Activated CD4-positive, alpha-beta T cell treated with anti-CD3 and anti-CD28 coated beads, Interleukin-2, amount 50 U/mL, for 24 hours (primary cell): ENCODE results near the gene CDH4.

ENCODE experiments used
- DNase-seq, 2 donors: peaks; one replicate each; pipeline ENCODE4 v3.0.0-alpha.2; 2020; ENCODE audit warnings: low read depth in 1 of 2, low spot score in 1 of 2

Gene CDH4

GRCh38 chr20:61912665-61913422, 660.8 kb downstream of the CDH4 start:
- DNase-seq = no peak

GRCh38 chr20:61913423-61914225, 661.6 kb downstream of the CDH4 start:
- DNase-seq = no peak

DNA sequence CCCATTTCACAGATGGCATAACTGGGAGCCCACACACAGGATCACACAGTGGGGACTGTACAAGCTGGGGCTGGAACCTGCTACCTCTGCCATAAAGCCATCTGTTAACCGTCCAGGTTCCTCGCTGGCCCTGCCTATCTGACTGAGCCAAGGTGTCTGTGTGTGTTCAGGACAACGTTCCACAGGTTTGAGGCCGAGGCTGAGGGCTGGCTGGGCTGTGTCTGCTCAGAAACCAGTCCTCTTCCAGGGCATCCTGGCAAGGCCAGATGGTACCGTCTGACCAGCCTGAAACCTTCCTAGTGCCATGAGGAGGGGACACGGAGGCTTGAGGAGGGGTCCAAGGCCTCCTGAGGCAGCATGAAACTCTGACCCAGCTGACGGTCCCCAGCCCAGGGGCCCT, 663.0 kb downstream of the CDH4 start:
- no peak for DNase-seq

- DNase-seq = no peak
Measured at GRCh38 chr20:61916318-61916891, 664.3 kb downstream of the CDH4 start.

GRCh38 chr20:61917474-61918145, 665.5 kb downstream of the CDH4 start:
- no peak for DNase-seq

GRCh38 chr20:61918548-61918947, 666.5 kb downstream of the CDH4 start:
- DNase-seq = no peak

DNA sequence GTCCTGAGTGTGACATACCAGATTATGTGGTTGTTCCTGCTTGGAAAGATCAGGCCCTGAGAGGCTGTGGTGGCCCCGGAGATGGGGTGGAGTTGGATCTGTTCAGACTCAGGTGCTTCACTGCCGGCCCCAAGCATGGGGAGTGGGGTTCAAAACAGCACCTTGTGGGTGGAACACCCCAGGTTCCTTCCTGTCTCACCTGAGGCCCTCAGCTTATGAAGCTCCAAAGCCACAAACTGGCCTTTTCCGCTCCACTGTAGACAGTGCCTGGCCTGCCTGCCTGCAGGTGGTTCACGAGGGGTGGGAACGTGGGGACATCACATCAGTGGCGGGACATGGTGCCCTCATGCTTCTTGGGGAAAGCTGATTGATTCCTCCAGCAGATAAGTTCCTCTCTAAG, 667.2 kb downstream of the CDH4 start:
- DNase-seq = no peak

DNA sequence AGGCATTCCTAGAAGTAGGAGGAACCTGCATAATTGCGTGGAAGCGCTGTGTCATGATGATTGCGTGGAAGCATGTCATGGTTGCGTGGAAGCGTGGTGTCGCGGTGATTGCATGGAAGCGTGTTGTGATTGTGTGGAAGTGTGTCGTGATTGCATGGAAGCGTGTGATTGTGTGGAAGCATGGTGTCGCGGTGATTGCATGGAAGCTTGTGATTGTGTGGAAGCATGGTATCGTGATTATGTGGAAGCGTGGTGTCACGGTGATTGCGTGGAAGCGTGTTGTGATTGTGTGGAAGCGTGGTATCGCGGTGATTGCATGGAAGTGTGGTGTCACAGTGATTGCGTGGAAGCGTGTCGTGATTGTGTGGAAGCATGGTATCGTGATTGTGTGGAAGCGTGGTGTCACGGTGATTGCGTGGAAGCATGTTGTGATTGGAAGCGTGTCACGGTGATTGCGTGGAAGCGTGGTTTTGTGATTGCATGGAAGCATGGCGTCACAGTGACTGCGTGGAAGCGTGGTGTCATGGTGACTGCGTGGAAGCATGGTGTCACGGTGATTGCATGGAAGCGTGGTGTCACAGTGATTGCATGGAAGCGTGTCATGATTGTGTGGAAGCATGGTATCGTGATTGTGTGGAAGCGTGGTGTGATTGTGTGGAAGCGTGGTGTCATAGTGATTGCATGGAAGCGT, 667.8 kb downstream of the CDH4 start:
- no peak for DNase-seq

DNA sequence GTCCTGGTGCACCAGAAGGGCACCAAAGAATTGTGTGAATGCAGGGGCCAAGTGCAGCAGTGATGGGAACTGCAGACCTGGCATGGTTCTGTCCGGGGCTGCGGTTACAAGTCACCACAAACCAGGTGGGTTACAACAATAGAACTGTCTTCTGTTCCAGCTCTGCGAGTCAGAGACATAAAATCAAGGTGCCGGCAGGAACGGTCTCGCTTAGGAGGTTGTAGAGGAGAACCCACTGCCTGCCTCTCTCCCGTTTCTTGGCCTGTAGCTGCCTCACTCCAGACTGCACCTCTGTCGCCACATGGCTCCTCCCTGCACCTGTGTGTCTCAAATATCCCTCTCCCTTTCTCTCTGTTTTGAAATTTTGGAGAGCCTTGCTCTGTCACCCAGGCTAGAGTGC, 670.4 kb downstream of the CDH4 start:
- DNase-seq = no peak

DNA sequence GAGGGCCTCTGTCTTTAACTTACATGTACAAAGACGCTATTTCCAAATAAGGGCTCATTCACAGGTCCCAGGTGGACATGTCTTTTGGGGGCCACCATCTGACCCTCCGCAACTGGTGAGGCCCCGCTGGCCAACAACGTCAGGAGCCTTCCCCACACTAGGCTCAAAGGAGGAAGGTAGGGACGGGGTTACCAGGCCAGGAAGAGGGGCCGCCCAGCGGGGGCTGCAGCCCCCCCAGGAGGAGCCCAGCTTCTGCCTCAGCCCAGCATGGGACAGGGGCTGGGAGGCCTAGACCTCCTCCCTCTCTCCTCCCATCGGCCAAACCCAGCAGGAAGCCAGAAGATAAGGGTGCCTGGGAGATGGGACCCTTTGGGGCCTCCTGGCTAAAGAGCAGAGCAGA, 670.9 kb downstream of the CDH4 start:
- no peak for DNase-seq

GRCh38 chr20:61923371-61924166, 671.5 kb downstream of the CDH4 start:
- no peak for DNase-seq

GRCh38 chr20:61924211-61924857, 672.3 kb downstream of the CDH4 start:
- no peak for DNase-seq

GRCh38 chr20:61924858-61925554, 672.9 kb downstream of the CDH4 start:
- no peak for DNase-seq

DNA sequence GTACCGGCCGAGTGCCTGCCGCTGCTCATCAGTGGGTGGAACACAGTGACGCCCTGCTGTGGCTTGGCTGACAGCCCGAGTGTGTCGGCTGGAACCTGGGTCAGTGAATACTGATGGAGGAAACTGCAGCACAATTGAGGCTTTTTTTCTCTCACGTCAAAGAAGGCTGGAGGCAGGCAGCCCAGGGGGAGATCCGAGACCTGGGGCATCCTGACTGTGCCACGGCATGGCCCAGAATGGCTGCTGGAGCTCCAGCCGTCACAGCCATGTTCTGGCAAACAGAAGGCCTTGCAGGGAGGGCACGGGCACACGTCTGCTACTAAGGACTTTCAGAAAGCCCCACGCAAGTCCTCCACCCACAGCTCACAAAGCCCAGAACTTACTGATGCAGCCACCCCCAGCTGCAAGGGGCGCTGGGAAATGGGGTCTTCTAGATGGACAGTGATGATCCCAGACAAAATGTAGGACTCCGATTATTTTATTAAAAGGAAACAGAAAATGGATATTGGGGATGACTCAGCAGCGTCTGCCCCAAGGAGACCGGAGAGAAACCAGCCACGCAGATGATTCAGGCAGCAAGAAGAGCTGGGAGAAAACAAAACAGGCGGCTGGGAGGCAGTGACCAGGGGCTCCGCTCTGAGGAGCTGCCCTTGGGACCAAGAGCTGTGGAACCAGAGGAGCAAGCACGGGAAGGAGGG, 673.6 kb downstream of the CDH4 start:
- no peak for DNase-seq

DNA sequence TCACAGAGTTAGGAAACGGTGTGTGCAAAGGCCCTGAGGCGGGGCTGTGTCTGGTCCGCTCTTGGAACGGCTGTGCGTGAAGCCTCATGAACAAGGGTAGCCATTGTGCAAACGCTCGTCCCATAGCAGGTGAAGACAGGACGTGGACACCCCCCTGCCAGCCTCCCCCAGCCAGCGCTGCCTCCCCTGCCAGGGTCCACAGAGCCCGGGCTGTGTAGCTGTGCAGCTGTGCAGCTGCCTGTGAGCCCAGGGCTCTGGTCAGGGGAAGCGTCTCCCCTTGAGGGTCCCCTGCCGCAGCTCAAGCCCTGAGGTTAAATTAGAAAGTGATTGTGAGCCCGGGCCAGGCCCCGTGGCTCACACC, 674.2 kb downstream of the CDH4 start:
- no peak for DNase-seq

GRCh38 chr20:61926796-61927192, 674.7 kb downstream of the CDH4 start:
- DNase-seq = no peak

GRCh38 chr20:61927193-61927825, 675.2 kb downstream of the CDH4 start:
- DNase-seq = no peak
